Immature natural killer cell (primary cell): ENCODE results near the gene JAK2. TPM values are rescaled to one million over a fixed set of nuclear protein-coding genes. Genes with fewer than 3 reads are reported as not detected.

ENCODE experiments used
- DNase-seq, 3 donors: peaks; one replicate each; pipeline ENCODE4 v3.0.0; 2022; ENCODE audit warnings: mixed read lengths in 1 of 3
- H3K27ac Mint-ChIP-seq, 6 donors: one replicate each; pipeline ENCODE4 v1.8.0; 2020; ENCODE audit warnings: mixed read lengths in 6 of 6, mild to moderate bottlenecking in 5 of 6, inconsistent platforms in 4 of 6, moderate library complexity in 3 of 6
- H3K27me3 Mint-ChIP-seq, 3 donors: one replicate each; pipeline ENCODE4 v1.8.0; 2020 to 2021; ENCODE audit warnings: low read depth in 3 of 3, mild to moderate bottlenecking in 3 of 3, mixed read lengths in 3 of 3, moderate library complexity in 3 of 3, inconsistent platforms in 1 of 3
- H3K36me3 Mint-ChIP-seq, 3 donors: one replicate each; pipeline ENCODE4 v1.8.0; 2020; ENCODE audit warnings: mixed read lengths in 3 of 3, inconsistent platforms in 2 of 3, mild to moderate bottlenecking in 2 of 3
- H3K4me1 Mint-ChIP-seq, 2 donors: one replicate each; pipeline ENCODE4 v1.8.0; 2020; ENCODE audit warnings: inconsistent platforms in 2 of 2, mild to moderate bottlenecking in 2 of 2, mixed read lengths in 2 of 2, moderate library complexity in 1 of 2
- H3K4me3 Mint-ChIP-seq, 5 donors: one replicate each; pipeline ENCODE4 v1.8.0; 2020; ENCODE audit warnings: mild to moderate bottlenecking in 5 of 5, mixed read lengths in 5 of 5, inconsistent platforms in 3 of 5, moderate library complexity in 3 of 5
- H3K9me3 Mint-ChIP-seq, 6 donors: one replicate each; pipeline ENCODE4 v1.8.0; 2020; ENCODE audit warnings: mild to moderate bottlenecking in 6 of 6, mixed read lengths in 6 of 6, inconsistent platforms in 4 of 6, moderate library complexity in 3 of 6
- polyA plus RNA-seq, 3 donors: library from polyadenylated mRNA; unstranded; fragments of 300-500 nt; fragmentation: Illumina TruSeq; gene quantifications; one replicate each; pipeline ENCODE4 v1.2.3, GENCODE V29; 2021

The JAK2 gene
- polyA plus RNA-seq, 3 donors from 2014 or later = 5.7 to 14.7 (median 6.8) TPM

GRCh38 chr9:4985386-4986266 is 554 bp downstream of the JAK2 start:
- Mint-ChIP-seq H3K9me3 (no peaks in the 10 kb centered on the region), H3K27me3 (peaks cover 0 to 2% (median 0%) of the 10 kb centered on the region in 3 donors), H3K4me3 (peak overlapping the region; percentile 90 to 97 (median 93)), H3K27ac (peak overlapping the region; percentile 81 to 95 (median 92)), H3K36me3 (no peaks in the 10 kb centered on the region), H3K4me1 (peaks cover 11 to 30% of the 10 kb centered on the region in 2 donors)
- peak; percentile 17 to 28 (median 28) for DNase-seq

DNA sequence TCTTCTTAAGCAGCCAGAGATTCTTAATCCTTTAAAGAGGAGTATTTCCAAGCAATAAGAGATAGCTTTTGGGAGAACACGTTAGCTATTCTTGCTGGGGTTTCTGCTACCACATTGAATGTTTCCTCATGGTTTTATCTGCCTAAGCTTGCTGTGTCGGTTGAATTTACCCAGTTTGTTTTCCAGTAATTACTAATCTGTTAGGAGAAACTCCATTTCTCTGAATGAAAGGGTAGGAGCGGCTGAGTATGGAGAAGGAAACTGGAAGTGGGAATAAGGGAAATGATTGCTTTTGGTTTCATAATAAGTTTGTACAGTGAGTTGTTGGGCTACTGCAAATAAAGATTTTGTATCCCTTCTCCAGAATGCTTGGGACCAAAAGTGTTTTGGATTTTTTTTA is 1.2 kb downstream of the JAK2 start:
- no peaks in the 10 kb centered on the region for H3K9me3 Mint-ChIP-seq
- no peak for DNase-seq
- H3K36me3 Mint-ChIP-seq = peaks cover 0 to 3% (median 0%) of the 10 kb centered on the region in 3 donors
- peak overlapping the region; percentile 81 to 95 (median 92) for H3K27ac Mint-ChIP-seq
- peaks cover 0 to 2% (median 0%) of the 10 kb centered on the region in 3 donors for H3K27me3 Mint-ChIP-seq
- H3K4me1 Mint-ChIP-seq = peaks cover 11 to 30% of the 10 kb centered on the region in 2 donors
- peak overlapping the region; percentile 90 to 97 (median 93) for H3K4me3 Mint-ChIP-seq

- H3K27me3 Mint-ChIP-seq = peaks cover 0 to 2% (median 0%) of the 10 kb centered on the region in 3 donors
- H3K36me3 Mint-ChIP-seq = peaks cover 1 to 5% (median 2%) of the 10 kb centered on the region in 3 donors
- H3K4me1 Mint-ChIP-seq = peaks cover 11 to 35% of the 10 kb centered on the region in 2 donors
- no peak for DNase-seq
- no peaks in the 10 kb centered on the region for H3K9me3 Mint-ChIP-seq
- no peak overlapping the region for H3K27ac Mint-ChIP-seq
- H3K4me3 Mint-ChIP-seq = peak overlapping the region; percentile 14 to 93 (median 91)
Observed at GRCh38 chr9:4986783-4987182, 1.7 kb downstream of the JAK2 start.

- Mint-ChIP-seq H3K36me3 (peaks cover 9 to 17% (median 13%) of the 10 kb centered on the region in 3 donors), H3K4me1 (peaks cover 11 to 42% of the 10 kb centered on the region in 2 donors), H3K27ac (no peak overlapping the region), H3K4me3 (no peak overlapping the region), H3K9me3 (peaks cover 0 to 1% (median 0%) of the 10 kb centered on the region in 6 donors), H3K27me3 (peaks cover 0 to 2% (median 0%) of the 10 kb centered on the region in 3 donors)
- DNase-seq = peak; percentile 61 to 65 (median 63)
Observed at GRCh38 chr9:4987961-4988421, 2.9 kb downstream of the JAK2 start.

DNA sequence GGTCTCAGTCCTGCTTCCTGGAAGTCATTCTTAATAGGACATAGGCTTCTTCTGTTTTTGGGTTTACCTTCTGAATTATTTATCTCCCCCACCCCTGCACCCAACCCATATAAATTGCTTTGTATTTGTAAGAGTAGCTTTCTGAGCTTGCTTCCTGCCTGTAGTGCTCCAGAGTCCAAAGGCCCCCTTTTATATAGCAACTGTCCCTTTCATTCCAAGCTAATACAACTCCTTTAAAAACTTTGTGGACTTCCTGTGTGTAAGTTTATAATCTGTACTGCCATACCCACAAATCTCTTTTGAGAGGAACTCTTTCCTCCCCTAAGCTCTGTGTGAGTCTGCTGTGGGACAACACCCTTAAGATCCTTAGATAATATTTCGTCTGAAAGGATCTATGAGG is 7.8 kb downstream of the JAK2 start:
- peaks cover 15 to 22% of the 10 kb centered on the region in 2 donors for H3K4me1 Mint-ChIP-seq
- H3K9me3 Mint-ChIP-seq = peaks cover 0 to 2% (median 0%) of the 10 kb centered on the region in 6 donors
- peaks cover 16 to 29% (median 22%) of the 10 kb centered on the region in 3 donors for H3K36me3 Mint-ChIP-seq
- DNase-seq = no peak
- H3K4me3 Mint-ChIP-seq = no peak overlapping the region
- H3K27me3 Mint-ChIP-seq = no peaks in the 10 kb centered on the region
- peak overlapping the region in 2 of 6 donors; percentile 16 to 23 for H3K27ac Mint-ChIP-seq

- peaks cover 26 to 29% of the 10 kb centered on the region in 2 donors for H3K4me1 Mint-ChIP-seq
- H3K27ac Mint-ChIP-seq = no peak overlapping the region
- peaks cover 16 to 29% (median 22%) of the 10 kb centered on the region in 3 donors for H3K36me3 Mint-ChIP-seq
- no peak for DNase-seq
- peaks cover 0 to 2% (median 0%) of the 10 kb centered on the region in 6 donors for H3K9me3 Mint-ChIP-seq
- H3K27me3 Mint-ChIP-seq = no peaks in the 10 kb centered on the region
- H3K4me3 Mint-ChIP-seq = no peak overlapping the region
Observed at GRCh38 chr9:4994166-4994890, 9.3 kb downstream of the JAK2 start.

- Mint-ChIP-seq H3K36me3 (peaks cover 12 to 23% (median 20%) of the 10 kb centered on the region in 3 donors), H3K4me1 (peaks cover 16 to 38% of the 10 kb centered on the region in 2 donors), H3K27ac (peak overlapping the region in 1 of 6 donors; percentile 66), H3K9me3 (peaks cover 0 to 2% (median 0%) of the 10 kb centered on the region in 6 donors), H3K4me3 (no peak overlapping the region), H3K27me3 (no peaks in the 10 kb centered on the region)
- no peak for DNase-seq
Observed at GRCh38 chr9:4997196-4997595, 12.1 kb downstream of the JAK2 start.

DNA sequence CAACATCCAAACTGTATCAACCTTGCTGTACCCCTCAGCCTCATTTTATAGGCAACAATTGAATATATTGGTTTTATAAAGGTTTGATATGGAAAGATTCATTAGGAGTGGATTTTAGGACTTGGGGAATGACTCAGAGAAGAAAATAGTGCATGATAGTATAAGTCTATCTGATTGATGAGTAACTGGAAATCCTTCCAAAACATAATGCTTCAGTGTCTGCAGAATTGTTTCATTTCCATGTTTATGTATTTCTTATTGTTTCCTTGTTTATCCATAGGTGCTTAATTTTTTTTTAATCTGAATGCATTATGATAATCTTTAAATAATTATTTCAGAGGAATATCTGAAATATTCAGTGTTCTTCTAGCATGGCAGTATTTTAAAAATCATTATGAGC is 12.6 kb downstream of the JAK2 start:
- H3K4me3 Mint-ChIP-seq = no peak overlapping the region
- H3K27me3 Mint-ChIP-seq = no peaks in the 10 kb centered on the region
- no peak for DNase-seq
- peaks cover 15 to 41% of the 10 kb centered on the region in 2 donors for H3K4me1 Mint-ChIP-seq
- H3K9me3 Mint-ChIP-seq = peaks cover 0 to 2% (median 0%) of the 10 kb centered on the region in 6 donors
- H3K36me3 Mint-ChIP-seq = peaks cover 14 to 21% (median 15%) of the 10 kb centered on the region in 3 donors
- H3K27ac Mint-ChIP-seq = peak overlapping the region in 2 of 6 donors; percentile 19 to 66

DNA sequence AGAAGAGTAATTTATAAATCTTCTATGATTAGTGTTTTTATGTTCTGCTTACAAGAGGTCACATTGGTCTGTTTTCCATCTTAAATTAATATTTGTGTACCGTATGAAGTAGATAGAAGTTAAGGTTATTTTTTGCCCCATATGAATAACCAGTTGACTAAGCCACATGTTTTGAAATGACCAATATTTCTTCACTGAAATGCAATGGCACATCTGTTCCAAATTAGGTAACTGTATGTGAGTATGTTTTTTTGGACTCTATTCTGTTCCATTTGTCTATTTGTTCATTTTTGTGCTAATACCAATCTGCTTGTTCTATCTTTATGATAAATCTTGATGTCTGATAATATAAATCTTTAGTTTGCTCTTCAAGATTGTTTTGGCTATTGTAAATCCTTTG is 17.7 kb downstream of the JAK2 start:
- Mint-ChIP-seq H3K27ac (no peak overlapping the region), H3K27me3 (no peaks in the 10 kb centered on the region), H3K36me3 (peaks cover 12 to 25% (median 24%) of the 10 kb centered on the region in 3 donors), H3K4me1 (peaks cover 16 to 51% of the 10 kb centered on the region in 2 donors), H3K4me3 (no peak overlapping the region), H3K9me3 (peaks cover 0 to 5% (median 3%) of the 10 kb centered on the region in 6 donors)
- DNase-seq = no peak

DNA sequence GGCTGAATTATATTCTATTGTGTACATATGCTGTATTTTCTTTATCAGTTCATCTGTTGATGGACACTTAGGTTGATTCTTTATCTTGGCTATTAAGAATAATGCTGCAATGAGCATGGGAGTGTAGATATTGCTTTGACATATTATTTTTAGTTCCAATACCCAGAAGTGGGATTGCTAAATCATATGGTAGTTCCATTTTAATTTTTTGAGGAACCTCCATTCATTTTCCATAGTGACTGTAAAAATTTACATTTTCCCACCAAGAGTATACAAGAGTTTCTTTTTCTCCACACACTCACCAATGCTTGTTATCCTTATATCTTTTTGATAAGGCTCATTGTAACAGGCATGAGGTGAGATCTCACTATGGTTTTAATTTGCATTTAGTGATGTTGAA is 19.4 kb downstream of the JAK2 start:
- DNase-seq = no peak
- Mint-ChIP-seq H3K4me1 (peaks cover 22 to 53% of the 10 kb centered on the region in 2 donors), H3K27me3 (no peaks in the 10 kb centered on the region), H3K9me3 (peaks cover 0 to 5% (median 3%) of the 10 kb centered on the region in 6 donors), H3K4me3 (no peak overlapping the region), H3K36me3 (peaks cover 12 to 25% (median 24%) of the 10 kb centered on the region in 3 donors), H3K27ac (peak overlapping the region in 1 of 6 donors; percentile 38)

DNA sequence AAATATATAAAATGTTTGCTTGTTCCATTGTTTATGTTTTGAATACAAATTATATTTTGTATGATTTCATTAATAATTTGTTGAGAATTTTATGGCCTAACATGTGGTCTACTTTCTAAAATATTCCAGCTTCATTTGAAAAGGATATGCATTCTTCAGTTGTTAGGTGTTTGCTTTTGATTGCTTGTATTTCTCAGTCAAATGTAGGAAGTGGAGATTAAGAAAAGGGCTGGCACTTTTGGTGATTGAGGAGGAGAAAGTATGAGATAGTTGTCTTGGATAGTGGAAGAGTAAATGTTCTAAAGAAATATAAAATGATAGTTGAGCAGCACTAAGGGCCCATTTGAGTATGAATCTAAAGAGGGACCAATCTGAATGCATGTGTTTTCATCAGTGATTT is 23.1 kb downstream of the JAK2 start:
- DNase-seq = no peak
- H3K27ac Mint-ChIP-seq = peak overlapping the region in 3 of 6 donors; percentile 1 to 24 (median 13)
- peaks cover 33 to 63% of the 10 kb centered on the region in 2 donors for H3K4me1 Mint-ChIP-seq
- H3K36me3 Mint-ChIP-seq = peaks cover 8 to 24% (median 12%) of the 10 kb centered on the region in 3 donors
- H3K9me3 Mint-ChIP-seq = peaks cover 0 to 5% (median 3%) of the 10 kb centered on the region in 6 donors
- no peak overlapping the region for H3K4me3 Mint-ChIP-seq
- no peaks in the 10 kb centered on the region for H3K27me3 Mint-ChIP-seq

DNA sequence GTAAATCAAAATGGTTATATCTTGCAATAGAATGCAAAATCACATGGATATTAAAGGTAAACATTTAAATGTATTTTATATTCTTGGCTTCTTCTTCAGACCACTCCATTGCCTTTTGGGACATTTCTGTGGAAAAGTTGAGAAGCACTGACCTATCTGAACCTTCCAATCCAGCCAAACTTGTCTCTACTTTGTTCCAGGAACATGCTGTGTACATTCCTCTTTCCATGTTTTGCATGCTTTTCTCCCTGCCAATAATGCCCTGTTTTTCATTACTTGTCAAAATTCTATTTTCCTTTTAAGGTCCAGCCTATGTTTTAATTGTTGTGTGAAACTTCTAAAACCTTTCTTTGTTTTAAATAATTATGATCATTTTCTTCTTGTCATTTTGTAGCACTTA is 28.3 kb downstream of the JAK2 start:
- no peaks in the 10 kb centered on the region for H3K27me3 Mint-ChIP-seq
- H3K36me3 Mint-ChIP-seq = peaks cover 11 to 21% (median 20%) of the 10 kb centered on the region in 3 donors
- H3K4me1 Mint-ChIP-seq = peaks cover 27 to 78% of the 10 kb centered on the region in 2 donors
- no peak for DNase-seq
- no peak overlapping the region for H3K27ac Mint-ChIP-seq
- H3K9me3 Mint-ChIP-seq = peaks cover 0 to 10% (median 6%) of the 10 kb centered on the region in 6 donors
- H3K4me3 Mint-ChIP-seq = no peak overlapping the region

DNA sequence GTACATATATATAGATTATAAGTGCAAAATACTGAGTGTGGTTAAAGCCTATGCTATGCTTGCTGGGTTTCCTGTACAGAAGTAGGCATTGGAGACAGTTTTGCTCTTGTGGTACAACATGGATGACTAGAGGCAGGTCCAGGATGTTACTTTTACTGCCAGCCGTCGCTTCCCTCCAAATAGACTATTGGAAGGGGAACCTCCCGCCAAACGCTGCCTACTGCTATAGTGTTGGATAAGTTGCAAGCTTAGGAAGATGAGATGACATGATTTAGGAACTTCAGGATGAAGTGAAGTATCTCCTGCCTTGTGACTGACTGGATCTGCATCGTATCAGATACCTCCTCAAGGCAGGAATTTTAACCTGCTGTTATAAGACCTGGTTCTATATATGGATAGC is 30.9 kb downstream of the JAK2 start:
- Mint-ChIP-seq H3K27me3 (no peaks in the 10 kb centered on the region), H3K4me3 (peak overlapping the region in 1 of 5 donors; percentile 22), H3K36me3 (peaks cover 22 to 32% (median 30%) of the 10 kb centered on the region in 3 donors), H3K9me3 (peaks cover 9 to 24% (median 15%) of the 10 kb centered on the region in 6 donors), H3K4me1 (peaks cover 33 to 82% of the 10 kb centered on the region in 2 donors), H3K27ac (peak overlapping the region in 1 of 6 donors; percentile 22)
- no peak for DNase-seq
